Esophagus (tissue), 2 donors: ENCODE measurements around the gene SGMS1. TPM values are rescaled to one million over a fixed set of nuclear protein-coding genes. Genes with fewer than 3 reads are reported as not detected.

Experiments
- H3K27ac ChIP-seq, 2 donors: one replicate each; pipeline ENCODE4 v1.5.1; 2013; ENCODE audit warnings: low read depth in 2 of 2, mild to moderate bottlenecking in 2 of 2, inconsistent platforms in 1 of 2, low read length in 1 of 2, moderate library complexity in 1 of 2
- H3K27me3 ChIP-seq, 2 donors: one replicate each; pipeline ENCODE4 v1.6.1; 2013; ENCODE audit warnings: low read length in 2 of 2, control low read depth in 1 of 2, mild to moderate bottlenecking in 1 of 2; ENCODE audit not compliant: insufficient read depth in 2 of 2, control insufficient read depth in 1 of 2
- H3K36me3 ChIP-seq, 2 donors: one replicate each; pipeline ENCODE4 v1.6.1; 2013; ENCODE audit warnings: low read length in 1 of 2; ENCODE audit not compliant: control insufficient read depth in 2 of 2, insufficient read depth in 2 of 2
- H3K4me1 ChIP-seq, 2 donors: one replicate each; pipeline ENCODE4 v1.6.1; 2013; ENCODE audit warnings: low read length in 1 of 2; ENCODE audit not compliant: control insufficient read depth in 2 of 2, insufficient read depth in 2 of 2
- H3K4me3 ChIP-seq, 2 donors: one replicate each; pipeline ENCODE4 v1.5.1; 2013; ENCODE audit warnings: low read length in 2 of 2, mild to moderate bottlenecking in 2 of 2, low read depth in 1 of 2, moderate library complexity in 1 of 2
- H3K9me3 ChIP-seq, 2 donors: one replicate each; pipeline ENCODE4 v1.6.1; 2013; ENCODE audit warnings: mild to moderate bottlenecking in 2 of 2, low read depth in 1 of 2, low read length in 1 of 2, moderate library complexity in 1 of 2; ENCODE audit not compliant: control insufficient read depth in 2 of 2, insufficient read depth in 1 of 2
- WGBS, 2 donors: extraction: QIAGEN DNeasy Blood & Tissue Kit; methylation state at CpG; one replicate each; pipeline ENCODE4 v1.1.7; 2013; 5-methylcytosine and 5-hydroxymethylcytosine counted together
- polyA plus RNA-seq, 2 donors: library from polyadenylated mRNA; stranded (reverse); fragments of 200-250 nt; gene quantifications; one replicate each; pipeline ENCODE4 v1.2.3, GENCODE V29; 2013
- donor health status: healthy with polysubstance abuse.
- donor health status: Bipolar disorder and iron deficiency.

The SGMS1 gene
- polyA plus RNA-seq, 2 donors: 5.4 to 7.9 TPM

- H3K36me3 ChIP-seq: no peaks in the 10 kb centered on the region
- H3K4me3 ChIP-seq: no peak overlapping the region
- no peak overlapping the region for H3K27ac ChIP-seq
- WGBS, 2 donors: 74 to 91% methylated on average over 5 of the region's 5 CpGs
- H3K27me3 ChIP-seq: no peaks in the 10 kb centered on the region
- H3K4me1 ChIP-seq: no peaks in the 10 kb centered on the region
- no peaks in the 10 kb centered on the region for H3K9me3 ChIP-seq
Observed at GRCh38 chr10:50293513-50294313, 330.0 kb downstream of the SGMS1 start.

- 63 to 67% methylated on average over 1 of the region's 1 CpG for WGBS, 2 donors
- Histone ChIP-seq H3K27me3 (no peaks in the 10 kb centered on the region), H3K4me3 (no peak overlapping the region), H3K4me1 (peaks cover 0 to 2% of the 10 kb centered on the region in 2 donors), H3K36me3 (no peaks in the 10 kb centered on the region), H3K27ac (no peak overlapping the region), H3K9me3 (no peaks in the 10 kb centered on the region)
Observed at GRCh38 chr10:50291261-50291850, 332.4 kb downstream of the SGMS1 start.

- WGBS, 2 donors: 83 to 85% methylated on average over 6 of the region's 6 CpGs
- no peak overlapping the region for H3K4me3 ChIP-seq
- H3K27me3 ChIP-seq: no peaks in the 10 kb centered on the region
- no peak overlapping the region for H3K27ac ChIP-seq
- no peaks in the 10 kb centered on the region for H3K36me3 ChIP-seq
- H3K4me1 ChIP-seq: peaks cover 0 to 2% of the 10 kb centered on the region in 2 donors
- no peaks in the 10 kb centered on the region for H3K9me3 ChIP-seq
Observed at GRCh38 chr10:50289196-50289595, 334.6 kb downstream of the SGMS1 start.

GRCh38 chr10:50286996-50287803, 336.6 kb downstream of the SGMS1 start:
- WGBS, 2 donors: 69 to 70% methylated on average over 9 of the region's 9 CpGs
- no peaks in the 10 kb centered on the region for H3K36me3 ChIP-seq
- peaks cover 0 to 2% of the 10 kb centered on the region in 2 donors for H3K4me1 ChIP-seq
- H3K4me3 ChIP-seq: no peak overlapping the region
- H3K9me3 ChIP-seq: no peaks in the 10 kb centered on the region
- H3K27ac ChIP-seq: no peak overlapping the region
- H3K27me3 ChIP-seq: no peaks in the 10 kb centered on the region

DNA sequence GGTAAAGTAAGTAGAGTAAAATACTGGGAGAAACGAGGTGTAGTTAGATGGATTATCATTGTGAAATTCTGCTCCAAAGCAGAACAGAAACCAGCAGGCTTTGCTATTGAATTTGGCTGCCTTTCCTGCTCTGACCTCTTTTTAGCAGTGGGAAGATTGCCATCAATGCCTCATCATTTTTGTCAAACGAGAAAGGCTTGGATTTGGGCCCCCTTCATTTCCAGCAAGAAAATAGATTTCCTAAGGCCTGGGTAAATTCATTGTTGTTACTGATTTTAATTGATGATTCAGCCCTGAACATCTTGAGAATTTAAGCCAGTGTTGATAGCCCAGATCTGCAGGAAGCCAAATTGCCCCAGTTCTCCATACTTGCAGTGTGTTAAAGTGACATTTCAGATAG, 337.2 kb downstream of the SGMS1 start:
- Histone ChIP-seq H3K27me3 (no peaks in the 10 kb centered on the region), H3K9me3 (no peaks in the 10 kb centered on the region), H3K36me3 (no peaks in the 10 kb centered on the region), H3K4me3 (no peak overlapping the region), H3K27ac (no peak overlapping the region), H3K4me1 (peaks cover 0 to 2% of the 10 kb centered on the region in 2 donors)
- 14 to 35% methylated on average over 2 of the region's 2 CpGs for WGBS, 2 donors

GRCh38 chr10:50281967-50282522, 341.7 kb downstream of the SGMS1 start:
- Histone ChIP-seq H3K9me3 (no peaks in the 10 kb centered on the region), H3K4me3 (no peak overlapping the region)
- WGBS, 2 donors: 81 to 82% methylated on average over 4 of the region's 4 CpGs

DNA sequence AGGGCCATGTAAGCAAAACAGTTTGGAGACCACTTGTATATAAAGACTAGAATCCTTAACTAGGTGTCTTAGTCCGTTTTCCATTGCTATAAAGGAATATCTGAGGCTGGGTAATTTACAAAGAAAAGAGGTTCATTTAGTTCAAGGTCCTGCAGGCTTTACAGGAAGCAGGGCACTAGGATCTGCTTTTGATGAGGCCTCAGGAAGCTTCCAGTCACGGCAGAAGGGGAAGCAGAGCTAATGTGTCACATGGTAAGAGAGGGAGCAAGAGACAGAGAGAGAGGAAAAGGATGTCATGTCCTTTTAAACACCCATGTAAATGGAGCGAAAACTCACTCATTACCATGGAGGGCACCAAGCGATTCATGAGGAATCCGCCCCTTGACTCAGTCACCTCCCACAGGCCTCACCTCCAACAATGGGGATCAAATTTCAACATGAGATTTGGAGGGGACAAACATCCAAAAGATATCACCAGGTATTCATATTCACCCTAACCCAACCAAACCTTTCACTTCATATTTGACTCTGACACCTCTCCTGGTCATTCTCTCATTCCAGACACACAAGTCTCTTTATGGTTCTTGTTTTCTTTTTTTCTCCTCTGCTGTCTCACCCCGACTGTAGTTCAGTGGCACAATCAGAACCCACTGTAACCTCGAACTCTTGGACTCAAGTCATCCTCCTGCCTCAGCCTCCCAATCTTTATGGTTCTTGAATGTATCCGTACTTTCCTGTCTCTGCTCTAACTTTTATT, 342.4 kb downstream of the SGMS1 start:
- H3K9me3 ChIP-seq: no peaks in the 10 kb centered on the region

More at GRCh38 chr10:50281967-50282522, 341.7 kb downstream of the SGMS1 start:
- H3K4me1 ChIP-seq: no peaks in the 10 kb centered on the region
- no peaks in the 10 kb centered on the region for H3K27me3 ChIP-seq
- no peak overlapping the region for H3K27ac ChIP-seq
- H3K36me3 ChIP-seq: no peaks in the 10 kb centered on the region

GRCh38 chr10:50280049-50280841, 343.5 kb downstream of the SGMS1 start:
- H3K4me1 ChIP-seq: no peaks in the 10 kb centered on the region
- H3K27me3 ChIP-seq: no peaks in the 10 kb centered on the region
- no peak overlapping the region for H3K27ac ChIP-seq
- 57 to 66% methylated on average over 5 of the region's 5 CpGs for WGBS, 2 donors
- no peaks in the 10 kb centered on the region for H3K36me3 ChIP-seq
- no peak overlapping the region for H3K4me3 ChIP-seq
- no peaks in the 10 kb centered on the region for H3K9me3 ChIP-seq

More for the DNA sequence above, 342.4 kb downstream of the SGMS1 start:
- WGBS, 2 donors: 82% methylated on average over 8 of the region's 8 CpGs
- Histone ChIP-seq H3K4me1 (no peaks in the 10 kb centered on the region), H3K27me3 (no peaks in the 10 kb centered on the region), H3K27ac (no peak overlapping the region), H3K36me3 (no peaks in the 10 kb centered on the region), H3K4me3 (no peak overlapping the region)
